ENCODE data around the gene TOX3. TPM values are rescaled to one million over a fixed set of nuclear protein-coding genes. Genes with fewer than 3 reads are reported as not detected.

The TOX3 gene
- polyA plus RNA-seq, 2 of the 4 experiments (the other 2 are of a cell fraction): 0.10 to 2.2 TPM

DNA sequence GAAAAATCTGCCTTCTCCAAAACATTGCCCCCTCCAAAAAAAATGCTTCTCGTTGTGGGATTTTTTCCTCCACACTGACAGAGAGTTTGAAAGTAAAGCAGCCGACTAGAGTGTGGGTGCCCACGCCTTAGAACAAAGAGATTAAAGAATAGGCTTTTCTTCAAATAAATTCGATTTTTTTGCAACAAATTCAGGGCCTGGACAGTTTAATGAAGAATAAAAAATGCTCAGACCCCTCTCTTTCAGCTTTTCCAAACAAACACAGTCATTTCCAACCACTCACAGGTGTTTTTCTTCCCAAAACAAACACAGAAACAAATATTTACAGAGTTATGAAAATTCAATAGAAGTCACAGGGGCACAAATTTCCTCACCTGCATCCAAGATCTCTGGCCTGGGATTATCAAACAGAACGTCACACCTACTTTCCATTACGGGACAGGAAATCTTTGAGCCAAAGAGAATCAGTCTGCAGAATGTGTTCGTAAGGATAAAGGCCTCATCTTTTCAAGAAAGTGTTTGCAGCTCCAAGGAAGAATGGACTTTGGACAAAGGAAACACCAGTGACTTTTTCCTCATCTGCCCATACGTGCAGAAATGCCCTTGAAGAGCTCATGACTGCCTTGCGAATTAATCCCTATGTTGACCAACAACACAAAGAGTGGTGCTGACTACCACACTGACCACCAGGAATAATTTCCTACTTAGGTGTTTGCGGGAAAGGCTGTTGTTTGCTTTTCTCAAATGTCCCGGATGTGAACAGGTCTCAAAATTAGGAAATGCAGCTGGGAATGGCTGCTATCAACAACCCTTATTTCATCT, 31.3 kb upstream of the TOX3 start:
- ChIA-PET POLR2A (no interaction called here), CTCF (interaction anchor here (0.8 kb wide), 1 partner anchor 15 kb away, joined by 3 read pairs; no protein-coding TSS in a partner anchor)
- 23% methylated on average over 11 of the region's 11 CpGs for WGBS (ENCODE audit: missing lambda C conversion rate)
- Histone ChIP-seq H3K4me2 (peak overlapping the region; percentile 52), H3K9me3 (no peaks in the 10 kb centered on the region), H3K4me1 (peaks cover 36% of the 10 kb centered on the region), H3K27ac (peak overlapping the region in 1 of 2 experiments; percentile 36; a peak in 2 of 6 replicates), H3K4me3 (no peak overlapping the region)
- ATAC-seq: no peak
- FAIRE-seq: peak; percentile 7
- DNase-seq (ENCODE audit: low read depth in 1 of 2, low spot score in 1 of 2): peak in 1 of 2 experiments; percentile 61
- no peak for TF ChIP-seq EHF (CRISPR knock-in tag; IDR thresholded peaks at IDR 0.05)

DNA sequence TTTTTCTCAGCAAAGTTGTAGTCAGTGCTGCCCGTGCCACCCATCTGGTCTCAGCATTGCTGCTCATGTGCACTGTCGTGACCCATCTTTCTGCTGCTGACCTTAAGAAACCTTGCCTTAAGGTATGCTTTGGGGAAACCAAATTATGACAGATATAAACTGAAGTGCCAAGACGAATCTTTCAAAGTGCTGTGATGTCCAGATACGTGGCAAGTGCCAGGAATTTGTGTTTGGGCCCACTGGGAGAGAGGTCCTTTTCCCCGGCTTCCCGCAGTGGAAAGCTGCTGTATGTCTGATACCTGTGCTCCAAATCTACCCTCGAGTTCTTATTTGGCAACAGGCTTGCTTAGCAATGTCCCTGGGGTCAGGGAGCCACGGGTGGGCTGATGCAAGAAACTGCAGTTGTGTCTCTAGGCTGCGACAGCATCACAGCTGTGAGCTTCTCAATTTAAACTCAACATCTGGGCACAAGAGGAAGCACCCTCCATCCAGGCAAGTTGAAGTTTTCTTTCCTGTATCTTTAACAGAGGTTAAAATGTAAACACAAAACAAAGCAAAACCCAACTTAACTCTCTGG, 30.3 kb upstream of the TOX3 start:
- DNase-seq (ENCODE audit: low read depth in 1 of 2, low spot score in 1 of 2): no peak
- ChIA-PET POLR2A (no interaction called here), CTCF (no interaction called here)
- Histone ChIP-seq H3K4me2 (peak overlapping the region; percentile 52; the same call in 1 of the 3 replicates), H3K4me1 (peaks cover 45% of the 10 kb centered on the region), H3K4me3 (no peak overlapping the region), H3K9me3 (no peaks in the 10 kb centered on the region), H3K27ac (peak overlapping the region in 1 of 2 experiments; percentile 35; a peak in 1 of 6 replicates)
- no peak for TF ChIP-seq SMC3 (IDR thresholded peaks at IDR 0.05)
- no peak for TF ChIP-seq CTCF (IDR thresholded peaks at IDR 0.05)
- TF ChIP-seq BHLHE40 (IDR thresholded peaks at IDR 0.05; ENCODE audit: low read depth, low read length): no peak
- TF ChIP-seq, protein P1, sequence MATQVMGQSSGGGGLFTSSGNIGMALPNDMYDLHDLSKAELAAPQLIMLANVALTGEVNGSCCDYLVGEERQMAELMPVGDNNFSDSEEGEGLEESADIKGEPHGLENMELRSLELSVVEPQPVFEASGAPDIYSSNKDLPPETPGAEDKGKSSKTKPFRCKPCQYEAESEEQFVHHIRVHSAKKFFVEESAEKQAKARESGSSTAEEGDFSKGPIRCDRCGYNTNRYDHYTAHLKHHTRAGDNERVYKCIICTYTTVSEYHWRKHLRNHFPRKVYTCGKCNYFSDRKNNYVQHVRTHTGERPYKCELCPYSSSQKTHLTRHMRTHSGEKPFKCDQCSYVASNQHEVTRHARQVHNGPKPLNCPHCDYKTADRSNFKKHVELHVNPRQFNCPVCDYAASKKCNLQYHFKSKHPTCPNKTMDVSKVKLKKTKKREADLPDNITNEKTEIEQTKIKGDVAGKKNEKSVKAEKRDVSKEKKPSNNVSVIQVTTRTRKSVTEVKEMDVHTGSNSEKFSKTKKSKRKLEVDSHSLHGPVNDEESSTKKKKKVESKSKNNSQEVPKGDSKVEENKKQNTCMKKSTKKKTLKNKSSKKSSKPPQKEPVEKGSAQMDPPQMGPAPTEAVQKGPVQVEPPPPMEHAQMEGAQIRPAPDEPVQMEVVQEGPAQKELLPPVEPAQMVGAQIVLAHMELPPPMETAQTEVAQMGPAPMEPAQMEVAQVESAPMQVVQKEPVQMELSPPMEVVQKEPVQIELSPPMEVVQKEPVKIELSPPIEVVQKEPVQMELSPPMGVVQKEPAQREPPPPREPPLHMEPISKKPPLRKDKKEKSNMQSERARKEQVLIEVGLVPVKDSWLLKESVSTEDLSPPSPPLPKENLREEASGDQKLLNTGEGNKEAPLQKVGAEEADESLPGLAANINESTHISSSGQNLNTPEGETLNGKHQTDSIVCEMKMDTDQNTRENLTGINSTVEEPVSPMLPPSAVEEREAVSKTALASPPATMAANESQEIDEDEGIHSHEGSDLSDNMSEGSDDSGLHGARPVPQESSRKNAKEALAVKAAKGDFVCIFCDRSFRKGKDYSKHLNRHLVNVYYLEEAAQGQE (IDR thresholded peaks at IDR 0.05): no peak
- FAIRE-seq: no peak
- 66% methylated on average over 7 of the region's 9 CpGs for WGBS (ENCODE audit: missing lambda C conversion rate)
- no peak for ATAC-seq

- Histone ChIP-seq H3K9me3 (no peaks in the 10 kb centered on the region), H3K4me3 (no peak overlapping the region), H3K4me2 (peak overlapping the region; percentile 57), H3K4me1 (peaks cover 42% of the 10 kb centered on the region), H3K27ac (peak overlapping the region; percentile 57 to 80)
- DNase-seq (ENCODE audit: low read depth in 1 of 2, low spot score in 1 of 2): peak; percentile 41 to 84
- 16% methylated on average over 7 of the region's 7 CpGs for WGBS (ENCODE audit: missing lambda C conversion rate)
- ChIA-PET POLR2A (no interaction called here), CTCF (no interaction called here)
- FAIRE-seq: peak; percentile 94
- TF ChIP-seq RCOR1 (IDR thresholded peaks at IDR 0.05; ENCODE audit: low read depth, low read length): no peak
- peak; percentile 22; the same call in 1 of the 2 replicates for TF ChIP-seq MAX (IDR thresholded peaks at IDR 0.05)
- peak; percentile 94 to 96 for ATAC-seq
Measured at GRCh38 chr16:52573365-52574299, 26.7 kb upstream of the TOX3 start.

GRCh38 chr16:52572656-52573055, 25.7 kb upstream of the TOX3 start:
- WGBS (ENCODE audit: missing lambda C conversion rate): 96% methylated on average over 1 of the region's 1 CpG
- POLR2A ChIA-PET: no interaction called here
- DNase-seq (ENCODE audit: low read depth in 1 of 2, low spot score in 1 of 2) (no peak), FAIRE-seq (no peak), ATAC-seq (no peak)
- Histone ChIP-seq H3K4me3 (no peak overlapping the region), H3K27ac (peak overlapping the region; percentile 38 to 41; a peak in 3 of 6 replicates), H3K9me3 (no peaks in the 10 kb centered on the region), H3K4me1 (peaks cover 32% of the 10 kb centered on the region), H3K4me2 (peak overlapping the region; percentile 57; the same call in 1 of the 3 replicates)
- TF ChIP-seq MAFK (IDR thresholded peaks at IDR 0.05; ENCODE audit: partially characterized antibody): peak; percentile 28
- no peak for TF ChIP-seq CHD2 (IDR thresholded peaks at IDR 0.05; ENCODE audit: low read length, partially characterized antibody)
- CTCF ChIA-PET: no interaction called here
